GM18511 (cell line): ENCODE measurements around the gene IDS.
"Not testable (repeated sequence)": the region's sequence is repeated elsewhere in the genome, so short reads cannot be mapped to it uniquely, and the experiment has no call there.

Experiments
- ATAC-seq: cut with Tn5 transposase; IDR thresholded peaks from one replicate; pipeline ENCODE4 v1.9.1; 2021; ENCODE audit warnings: mild to moderate bottlenecking, moderate library complexity; ENCODE audit not compliant: unreplicated experiment

Gene IDS, protein sequence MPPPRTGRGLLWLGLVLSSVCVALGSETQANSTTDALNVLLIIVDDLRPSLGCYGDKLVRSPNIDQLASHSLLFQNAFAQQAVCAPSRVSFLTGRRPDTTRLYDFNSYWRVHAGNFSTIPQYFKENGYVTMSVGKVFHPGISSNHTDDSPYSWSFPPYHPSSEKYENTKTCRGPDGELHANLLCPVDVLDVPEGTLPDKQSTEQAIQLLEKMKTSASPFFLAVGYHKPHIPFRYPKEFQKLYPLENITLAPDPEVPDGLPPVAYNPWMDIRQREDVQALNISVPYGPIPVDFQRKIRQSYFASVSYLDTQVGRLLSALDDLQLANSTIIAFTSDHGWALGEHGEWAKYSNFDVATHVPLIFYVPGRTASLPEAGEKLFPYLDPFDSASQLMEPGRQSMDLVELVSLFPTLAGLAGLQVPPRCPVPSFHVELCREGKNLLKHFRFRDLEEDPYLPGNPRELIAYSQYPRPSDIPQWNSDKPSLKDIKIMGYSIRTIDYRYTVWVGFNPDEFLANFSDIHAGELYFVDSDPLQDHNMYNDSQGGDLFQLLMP

DNA sequence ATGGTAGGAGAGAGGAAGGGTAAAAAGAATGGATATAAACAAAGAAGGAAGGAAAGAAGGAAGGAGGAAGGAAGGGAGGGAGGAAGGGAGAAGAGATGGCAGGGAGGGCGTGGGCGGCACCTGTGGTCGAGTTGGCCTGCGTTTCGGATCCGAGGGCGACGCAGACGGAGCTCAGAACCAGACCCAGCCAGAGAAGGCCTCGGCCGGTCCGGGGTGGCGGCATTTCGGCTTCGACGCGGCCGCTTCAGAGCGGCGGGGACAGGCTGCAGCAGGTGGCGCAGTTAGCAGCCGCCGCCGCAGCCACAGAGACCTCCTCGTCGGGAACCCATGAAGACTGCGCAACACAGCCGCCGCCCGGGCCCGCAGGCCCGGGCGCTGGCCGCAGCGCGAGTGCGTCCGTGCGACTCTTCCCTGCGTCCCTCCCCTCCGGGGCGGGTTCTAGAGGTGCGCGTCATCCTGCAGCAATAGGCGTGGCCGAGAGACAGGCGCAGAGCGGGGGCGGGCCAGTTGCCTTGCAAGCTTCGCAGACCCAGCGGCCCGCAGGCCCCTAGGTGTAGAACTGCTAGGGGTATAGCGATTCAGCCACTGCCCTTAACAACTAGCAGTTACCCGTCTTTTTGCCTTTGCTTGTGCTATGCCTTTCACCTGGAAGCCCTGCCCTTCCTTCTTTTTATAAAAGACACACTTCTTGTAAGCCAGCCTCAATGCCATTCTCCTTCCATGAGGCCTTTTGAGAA, at the start of gene IDS:
Gene IDS (minus strand): TSS at position 392 of the 737 bp plus-strand sequence. CDS start 169 bp downstream, at position 223.
- ATAC-seq: peak; percentile 66

- ATAC-seq: not testable (repeated sequence)
Measured at GRCh38 chrX:149551939-149552248, 46.8 kb upstream of the IDS start.

DNA sequence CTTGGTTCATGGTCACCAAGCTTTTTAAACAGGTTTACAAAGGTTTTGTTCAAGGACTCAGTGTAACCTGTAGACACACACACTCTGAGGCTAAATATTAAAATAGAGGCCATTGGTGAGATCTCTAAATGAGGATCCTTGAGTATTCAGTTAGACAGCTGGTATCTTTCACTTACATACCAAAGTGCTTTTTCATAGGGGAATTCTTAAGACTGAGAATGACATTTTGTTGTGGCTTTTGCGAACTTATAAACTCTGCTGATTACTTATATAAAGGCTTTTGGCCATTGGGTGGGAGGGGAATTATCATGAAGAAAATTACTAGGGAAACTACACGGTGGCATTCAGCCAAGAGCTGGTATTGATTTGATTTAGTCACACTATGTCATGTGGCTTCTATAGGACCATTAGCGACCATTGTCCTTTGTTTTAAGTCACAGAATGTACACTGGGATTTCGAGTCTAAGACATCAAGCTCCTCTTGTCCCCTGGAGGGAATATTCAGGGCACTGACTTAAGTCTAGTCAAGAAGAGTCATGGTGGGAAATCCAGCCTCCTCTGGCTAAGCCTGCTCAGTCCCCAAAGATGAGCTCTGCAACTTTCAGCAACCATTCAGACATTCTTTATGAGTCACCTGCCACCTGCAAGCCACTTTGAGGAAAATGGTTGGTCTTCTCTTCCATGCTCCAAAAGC, 46.3 kb upstream of the IDS start:
- ATAC-seq: peak; percentile 46

- ATAC-seq: not testable (repeated sequence)
Measured at GRCh38 chrX:149550454-149550853, 45.3 kb upstream of the IDS start.

- not testable (repeated sequence) for ATAC-seq
Measured at GRCh38 chrX:149549701-149550100, 44.6 kb upstream of the IDS start, which contains the start of gene HSFX3. TSS of gene HSFX3 (minus strand) at chrX:149549924. CDS start at chrX:149549852, 72 bp downstream.

- not testable (repeated sequence) for ATAC-seq
Measured at GRCh38 chrX:149547782-149548181, 42.7 kb upstream of the IDS start.

- ATAC-seq: not testable (repeated sequence)
Measured at GRCh38 chrX:149546962-149547361, 41.9 kb upstream of the IDS start.

- ATAC-seq: peak; percentile 56
Measured at GRCh38 chrX:149545545-149546543, 40.7 kb upstream of the IDS start.

GRCh38 chrX:149541521-149542047, 36.5 kb upstream of the IDS start:
- ATAC-seq: no peak

- peak; percentile 77 for ATAC-seq
Measured at GRCh38 chrX:149540621-149541520, 35.8 kb upstream of the IDS start, which contains the start of gene EOLA1. TSS of gene EOLA1 (plus strand) at chrX:149541012. CDS start at chrX:149545631, 4,619 bp downstream.

DNA sequence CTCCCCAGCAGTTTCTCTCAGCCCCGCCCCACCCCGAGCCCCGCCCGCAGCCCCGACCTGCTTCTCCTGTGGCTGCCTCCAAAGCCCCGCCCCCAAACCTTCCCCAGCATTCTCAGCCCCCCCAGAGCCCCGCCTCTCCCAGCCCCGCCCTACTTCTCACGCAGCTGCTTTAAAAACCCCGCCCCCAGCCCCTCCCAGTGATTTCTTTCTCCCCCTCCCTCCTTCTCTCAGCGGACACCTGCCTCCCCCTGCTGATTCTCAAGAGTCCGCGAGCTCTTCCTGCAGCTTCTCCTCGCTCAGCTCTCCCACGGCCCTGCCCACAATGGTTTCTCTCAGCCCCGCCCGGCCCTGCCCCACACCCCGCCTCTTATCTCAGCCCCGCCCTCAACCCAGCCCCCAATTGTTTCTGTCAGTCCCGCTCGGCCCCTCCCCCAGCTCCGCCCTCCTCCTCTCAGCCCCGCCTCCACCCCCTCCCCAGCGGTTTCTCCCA, 35.1 kb upstream of the IDS start:
- peak; percentile 21 for ATAC-seq

GRCh38 chrX:149539283-149540130, 34.4 kb upstream of the IDS start:
- peak; percentile 39 for ATAC-seq

GRCh38 chrX:149537474-149537873, 32.4 kb upstream of the IDS start:
- peak; percentile 15 for ATAC-seq

DNA sequence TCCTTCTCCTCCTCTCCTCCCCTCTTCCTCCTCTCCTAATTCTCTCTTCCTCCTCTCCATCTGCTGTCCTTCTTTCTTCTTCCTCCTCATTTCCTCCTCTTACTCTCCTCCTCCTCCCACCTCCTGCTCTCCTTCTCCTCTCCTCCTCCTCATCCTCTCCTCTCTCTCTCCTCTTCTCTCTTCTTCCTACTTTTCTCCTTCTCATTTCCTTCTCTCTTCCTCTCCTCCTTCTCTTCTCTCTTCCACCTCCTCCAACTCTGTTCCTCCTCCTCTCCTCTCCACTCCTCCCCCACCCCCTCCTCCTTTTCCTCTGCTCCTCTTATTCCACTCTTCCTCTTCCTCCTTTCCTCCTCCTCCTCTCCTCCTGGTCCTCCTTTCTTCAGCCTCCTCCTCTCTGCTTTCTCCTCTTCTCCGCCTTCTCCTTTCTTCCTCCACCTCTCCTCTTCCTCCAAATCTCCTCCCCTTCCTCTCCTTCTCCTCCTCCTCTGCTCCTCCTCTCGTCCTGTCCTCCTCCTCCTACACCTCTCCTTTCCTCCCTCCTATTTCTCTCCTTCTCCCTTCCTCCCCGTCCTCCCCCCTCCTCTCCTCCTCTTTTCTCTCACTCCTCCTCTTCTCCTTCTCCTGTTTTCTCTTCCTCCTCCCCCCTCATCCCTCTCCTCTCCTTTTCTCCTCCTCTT, 30.0 kb upstream of the IDS start:
- ATAC-seq: not testable (repeated sequence)

DNA sequence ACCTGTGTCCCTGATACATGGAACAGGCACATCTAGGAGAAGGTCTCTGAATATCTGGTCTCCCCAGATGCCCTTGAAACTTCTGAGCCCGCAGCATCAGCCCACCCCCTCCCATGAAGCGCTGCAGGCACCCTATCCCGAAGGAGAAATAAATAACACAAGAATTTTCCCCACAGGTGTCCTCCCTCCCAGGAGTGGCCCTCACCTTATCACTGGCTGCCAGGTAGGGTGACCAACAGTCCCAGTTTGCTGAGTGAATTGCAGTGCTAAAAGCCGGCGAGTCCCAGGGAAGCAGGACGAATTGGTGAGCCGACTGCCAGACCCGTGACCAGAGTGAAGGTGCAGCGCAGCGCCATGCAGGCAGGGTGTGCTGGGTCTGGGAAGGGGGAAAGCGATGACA, 28.9 kb upstream of the IDS start:
- not testable (repeated sequence) for ATAC-seq

- ATAC-seq: not testable (repeated sequence)
Measured at GRCh38 chrX:149532868-149533267, 27.8 kb upstream of the IDS start.

GRCh38 chrX:149531599-149531998, 26.5 kb upstream of the IDS start:
- ATAC-seq: peak; percentile 82
